Peyer's patch (tissue), 4 donors: Measurements from ENCODE around the gene SMTNL2.

Source experiments
- CTCF ChIP-seq, 6 experiments: fragments of 450-650 bp in 4 of 6; fragments of 200-600 bp in 2 of 6; sonication (generic) in 1 of 6; IDR thresholded peaks; one replicate each; pipeline ENCODE4 v1.5.1; 2017 to 2019; ENCODE audit warnings: antibody characterized with exemption in 6 of 6, mild to moderate bottlenecking in 3 of 6, moderate library complexity in 1 of 6
- POLR2A ChIP-seq, 2 donors: fragments of 450-650 bp; IDR thresholded peaks; one replicate each; pipeline ENCODE4 v1.5.1; 2017; ENCODE audit warnings: antibody characterized with exemption in 2 of 2, mild to moderate bottlenecking in 2 of 2, moderate library complexity in 2 of 2

- no peak for TF ChIP-seq POLR2A (IDR thresholded peaks at IDR 0.05)
- TF ChIP-seq CTCF (IDR thresholded peaks at IDR 0.05): no peak
These were observed 4.1 kb downstream of the SMTNL2 start for GRCh38 chr17:4588391-4588790.
